Measurements from ENCODE around the gene MTRF1L.
"Not testable (repeated sequence)": the region's sequence is repeated elsewhere in the genome, so short reads cannot be mapped to it uniquely, and the experiment has no call there.

MTRF1L gene

GRCh38 chr6:152969688-152970418 is 32.7 kb downstream of the MTRF1L start:
- H3K36me3 ChIP-seq = peaks cover 13% of the 10 kb centered on the region
- H3K27ac ChIP-seq = no peak overlapping the region
- no peaks in the 10 kb centered on the region for H3K9me3 ChIP-seq
- peaks cover 11 to 16% of the 10 kb centered on the region in 2 experiments for H3K4me1 ChIP-seq (ENCODE audit: control insufficient read depth in 1 of 2, insufficient read depth in 1 of 2, low read depth in 1 of 2, low read length in 1 of 2)
- H3K4me3 ChIP-seq (ENCODE audit: low read depth in 1 of 2, low read length in 1 of 2) = no peak overlapping the region
- H3K27me3 ChIP-seq = no peaks in the 10 kb centered on the region
- TF ChIP-seq CTCF (IDR thresholded peaks at IDR 0.05) = no peak

- H3K27me3 ChIP-seq; H3K27ac ChIP-seq; H3K4me1 ChIP-seq (ENCODE audit: control insufficient read depth in 1 of 2, insufficient read depth in 1 of 2, low read depth in 1 of 2, low read length in 1 of 2); H3K9me3 ChIP-seq; H3K4me3 ChIP-seq (ENCODE audit: low read depth in 1 of 2, low read length in 1 of 2): not testable (repeated sequence)
- peaks cover 13% of the 10 kb centered on the region for H3K36me3 ChIP-seq
These were observed 36.2 kb downstream of the MTRF1L start for GRCh38 chr6:152966168-152966894.

- no peaks in the 10 kb centered on the region for H3K36me3 ChIP-seq
These were observed 43.2 kb downstream of the MTRF1L start for GRCh38 chr6:152959333-152959732.

GRCh38 chr6:152957796-152958195 is 44.7 kb downstream of the MTRF1L start:
- no peaks in the 10 kb centered on the region for H3K27me3 ChIP-seq
- H3K9me3 ChIP-seq = no peaks in the 10 kb centered on the region
- H3K36me3 ChIP-seq = no peaks in the 10 kb centered on the region
- no peak overlapping the region for H3K4me3 ChIP-seq (ENCODE audit: low read depth in 1 of 2, low read length in 1 of 2)
- TF ChIP-seq CTCF (IDR thresholded peaks at IDR 0.05) = no peak
- H3K4me1 ChIP-seq (ENCODE audit: control insufficient read depth in 1 of 2, insufficient read depth in 1 of 2, low read depth in 1 of 2, low read length in 1 of 2) = no peaks in the 10 kb centered on the region
- no peak overlapping the region for H3K27ac ChIP-seq

More at GRCh38 chr6:152959333-152959732, 43.2 kb downstream of the MTRF1L start:
- no peaks in the 10 kb centered on the region for H3K27me3 ChIP-seq
- no peak overlapping the region for H3K4me3 ChIP-seq (ENCODE audit: low read depth in 1 of 2, low read length in 1 of 2)
- H3K27ac ChIP-seq = no peak overlapping the region
- TF ChIP-seq CTCF (IDR thresholded peaks at IDR 0.05) = no peak
- no peaks in the 10 kb centered on the region for H3K4me1 ChIP-seq (ENCODE audit: control insufficient read depth in 1 of 2, insufficient read depth in 1 of 2, low read depth in 1 of 2, low read length in 1 of 2)
- H3K9me3 ChIP-seq = no peaks in the 10 kb centered on the region

- no peak for TF ChIP-seq CTCF (IDR thresholded peaks at IDR 0.05)
- Histone ChIP-seq H3K9me3 (no peaks in the 10 kb centered on the region), H3K27ac (no peak overlapping the region), H3K4me3 (ENCODE audit: low read depth in 1 of 2, low read length in 1 of 2) (no peak overlapping the region), H3K4me1 (ENCODE audit: control insufficient read depth in 1 of 2, insufficient read depth in 1 of 2, low read depth in 1 of 2, low read length in 1 of 2) (no peaks in the 10 kb centered on the region), H3K36me3 (no peaks in the 10 kb centered on the region), H3K27me3 (peaks cover 18% of the 10 kb centered on the region)
These were observed 48.1 kb downstream of the MTRF1L start for GRCh38 chr6:152954443-152954842.

- H3K4me1 ChIP-seq (ENCODE audit: control insufficient read depth in 1 of 2, insufficient read depth in 1 of 2, low read depth in 1 of 2, low read length in 1 of 2) = no peaks in the 10 kb centered on the region
- no peak overlapping the region for H3K4me3 ChIP-seq (ENCODE audit: low read depth in 1 of 2, low read length in 1 of 2)
- no peak overlapping the region for H3K27ac ChIP-seq
- peaks cover 21% of the 10 kb centered on the region for H3K27me3 ChIP-seq
- no peaks in the 10 kb centered on the region for H3K36me3 ChIP-seq
- H3K9me3 ChIP-seq = no peaks in the 10 kb centered on the region
- no peak for TF ChIP-seq CTCF (IDR thresholded peaks at IDR 0.05)
These were observed 49.5 kb downstream of the MTRF1L start for GRCh38 chr6:152952866-152953509.

Data from neutrophil (primary cell).